Mesenchymal stem cell (in vitro differentiated cells and primary cell): ENCODE data around the gene DERA.

ENCODE experiments used
- DNase-seq: peaks from one replicate; pipeline ENCODE4 v3.0.0-alpha.2; 2013
- H2AFZ ChIP-seq: one replicate; pipeline ENCODE4 v1.6.1; 2013; ENCODE audit warnings: low read depth, mild to moderate bottlenecking, control low read depth, inconsistent platforms, low read length, moderate library complexity
- H2AK5ac ChIP-seq: 2 replicates; pipeline ENCODE4 v1.6.1; 2013; ENCODE audit warnings: low read length, moderate library complexity, mild to moderate bottlenecking, inconsistent platforms; ENCODE audit not compliant: severe bottlenecking
- H2BK120ac ChIP-seq: one replicate; pipeline ENCODE4 v1.6.1; 2013; ENCODE audit warnings: low read depth, mild to moderate bottlenecking, inconsistent platforms, low read length, moderate library complexity
- H2BK12ac ChIP-seq, 2 experiments: one replicate each; pipeline ENCODE4 v1.6.1; 2013; ENCODE audit warnings: inconsistent platforms in 2 of 2, low read length in 2 of 2, mild to moderate bottlenecking in 2 of 2, moderate library complexity in 2 of 2, control low read depth in 1 of 2
- H2BK15ac ChIP-seq: one replicate; pipeline ENCODE4 v1.6.1; 2013; ENCODE audit warnings: mild to moderate bottlenecking, low read depth, inconsistent platforms; ENCODE audit not compliant: poor library complexity, severe bottlenecking
- H2BK5ac ChIP-seq: 2 replicates; pipeline ENCODE4 v1.6.1; 2013; ENCODE audit warnings: low read depth, mild to moderate bottlenecking, low read length, control low read depth, inconsistent platforms; ENCODE audit not compliant: poor library complexity, severe bottlenecking
- H3K14ac ChIP-seq, 2 experiments: one replicate each; pipeline ENCODE4 v1.6.1; 2013; ENCODE audit warnings: inconsistent platforms in 2 of 2, low read length in 2 of 2, control low read depth in 1 of 2, mild to moderate bottlenecking in 1 of 2, moderate library complexity in 1 of 2
- H3K18ac ChIP-seq, 2 experiments: one replicate each; pipeline ENCODE4 v1.6.1; 2013; ENCODE audit warnings: inconsistent platforms in 2 of 2, low read length in 2 of 2, control low read depth in 1 of 2, low read depth in 1 of 2, mild to moderate bottlenecking in 1 of 2
- H3K23ac ChIP-seq, 2 experiments: one replicate each; pipeline ENCODE4 v1.6.1; 2013; ENCODE audit warnings: inconsistent platforms in 2 of 2, low read length in 2 of 2, mild to moderate bottlenecking in 2 of 2, moderate library complexity in 2 of 2, control low read depth in 1 of 2
- H3K27ac ChIP-seq: 2 replicates; pipeline ENCODE4 v1.5.1; 2013; ENCODE audit warnings: mild to moderate bottlenecking, moderate library complexity, low read length, control low read depth, inconsistent platforms; ENCODE audit not compliant: poor library complexity, severe bottlenecking
- H3K27me3 ChIP-seq, 2 experiments: 2 replicates each; pipeline versions ENCODE4 v1.6.1 to v1.7.0; 2013; ENCODE audit warnings: low read length in 2 of 2, mild to moderate bottlenecking in 2 of 2, moderate library complexity in 2 of 2, control low read depth in 1 of 2, inconsistent platforms in 1 of 2; ENCODE audit not compliant: control insufficient read depth in 1 of 2, insufficient read depth in 1 of 2
- H3K36me3 ChIP-seq, 2 experiments: 2 replicates each; pipeline versions ENCODE4 v1.6.1 to v1.7.0; 2013; ENCODE audit warnings: low read length in 2 of 2, control low read depth in 1 of 2, inconsistent platforms in 1 of 2, low read depth in 1 of 2, mild to moderate bottlenecking in 1 of 2; ENCODE audit not compliant: insufficient read depth in 2 of 2, control insufficient read depth in 1 of 2
- H3K4ac ChIP-seq, 2 experiments: one replicate each; pipeline ENCODE4 v1.6.1; 2013; ENCODE audit warnings: inconsistent platforms in 2 of 2, low read length in 2 of 2, mild to moderate bottlenecking in 2 of 2, moderate library complexity in 2 of 2, control low read depth in 1 of 2, low read depth in 1 of 2
- H3K4me1 ChIP-seq: 2 replicates; pipeline ENCODE4 v1.6.1; 2013; ENCODE audit warnings: low read depth, low read length, control low read depth; ENCODE audit not compliant: control insufficient read depth, insufficient read depth
- H3K4me2 ChIP-seq: 2 replicates; pipeline ENCODE4 v1.6.1; 2013; ENCODE audit warnings: low read length, mild to moderate bottlenecking, inconsistent platforms; ENCODE audit not compliant: poor library complexity, severe bottlenecking
- H3K4me3 ChIP-seq, 2 experiments: 2 replicates each; pipeline versions ENCODE4 v1.5.1 to v1.7.0; 2013; ENCODE audit warnings: low read length in 2 of 2, mild to moderate bottlenecking in 2 of 2, control low read depth in 1 of 2, low read depth in 1 of 2; ENCODE audit not compliant: insufficient read depth in 1 of 2
- H3K79me1 ChIP-seq: replicated peaks from 2 replicates; pipeline ENCODE4 v1.6.1; 2013; ENCODE audit warnings: mild to moderate bottlenecking, control low read depth, low read length, inconsistent platforms; ENCODE audit not compliant: poor library complexity, severe bottlenecking
- H3K9ac ChIP-seq: 2 replicates; pipeline ENCODE4 v1.7.0; 2013; ENCODE audit warnings: mild to moderate bottlenecking, low read length, moderate library complexity
- H3K9me3 ChIP-seq: 2 replicates; pipeline ENCODE4 v1.7.0; 2013; ENCODE audit warnings: mild to moderate bottlenecking, low read length; ENCODE audit not compliant: control insufficient read depth
- H4K8ac ChIP-seq: one replicate; pipeline ENCODE4 v1.6.1; 2013; ENCODE audit warnings: inconsistent platforms, mild to moderate bottlenecking, low read length, moderate library complexity
- H4K91ac ChIP-seq: one replicate; pipeline ENCODE4 v1.6.1; 2013; ENCODE audit warnings: mild to moderate bottlenecking, low read length, inconsistent platforms
- WGBS: methylation state at CpG from one replicate; pipeline ENCODE4 v1.1.7; 2013; ENCODE audit warnings: mixed read lengths; 5-methylcytosine and 5-hydroxymethylcytosine counted together

DERA gene

DNA sequence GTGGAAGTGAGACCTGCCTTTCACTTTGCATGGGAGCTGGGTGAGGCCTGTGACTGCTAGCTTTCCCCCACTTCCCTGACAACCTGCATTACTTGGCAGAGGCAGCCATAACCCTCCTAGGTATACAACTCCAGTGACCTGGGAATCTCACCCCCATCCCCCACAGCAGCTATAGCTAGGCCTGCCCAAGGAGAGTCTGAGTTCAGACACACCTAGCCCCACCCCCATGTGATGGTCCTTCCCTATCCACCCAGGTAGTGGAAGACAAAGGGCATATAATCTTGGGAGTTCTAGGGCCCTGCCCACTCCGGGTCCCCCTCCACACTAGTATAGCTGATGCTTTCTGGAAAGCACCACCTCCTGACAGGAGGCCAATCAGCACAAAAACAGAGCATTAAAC, 35.3 kb upstream of the DERA start:
- H2AK5ac ChIP-seq: no peak overlapping the region
- no peak overlapping the region for H3K4me3 ChIP-seq
- H2BK12ac ChIP-seq: no peak overlapping the region
- no peaks in the 10 kb centered on the region for H3K79me1 ChIP-seq
- H3K14ac ChIP-seq: no peak overlapping the region
- no peak overlapping the region for H2BK15ac ChIP-seq
- H4K8ac ChIP-seq: no peak overlapping the region
- no peak overlapping the region for H4K91ac ChIP-seq
- no peak overlapping the region for H2BK5ac ChIP-seq
- WGBS: 93% methylated on average over 1 of the region's 1 CpG
- no peaks in the 10 kb centered on the region for H3K9me3 ChIP-seq
- no peaks in the 10 kb centered on the region for H3K4me1 ChIP-seq
- no peak for DNase-seq
- no peaks in the 10 kb centered on the region for H3K36me3 ChIP-seq
- H3K27me3 ChIP-seq: no peaks in the 10 kb centered on the region
- no peak overlapping the region for H3K4me2 ChIP-seq
- H3K27ac ChIP-seq: no peak overlapping the region
- no peak overlapping the region for H3K9ac ChIP-seq
- no peak overlapping the region for H2AFZ ChIP-seq
- no peak overlapping the region for H3K18ac ChIP-seq
- no peak overlapping the region for H3K4ac ChIP-seq
- H2BK120ac ChIP-seq: no peak overlapping the region
- no peak overlapping the region for H3K23ac ChIP-seq

DNA sequence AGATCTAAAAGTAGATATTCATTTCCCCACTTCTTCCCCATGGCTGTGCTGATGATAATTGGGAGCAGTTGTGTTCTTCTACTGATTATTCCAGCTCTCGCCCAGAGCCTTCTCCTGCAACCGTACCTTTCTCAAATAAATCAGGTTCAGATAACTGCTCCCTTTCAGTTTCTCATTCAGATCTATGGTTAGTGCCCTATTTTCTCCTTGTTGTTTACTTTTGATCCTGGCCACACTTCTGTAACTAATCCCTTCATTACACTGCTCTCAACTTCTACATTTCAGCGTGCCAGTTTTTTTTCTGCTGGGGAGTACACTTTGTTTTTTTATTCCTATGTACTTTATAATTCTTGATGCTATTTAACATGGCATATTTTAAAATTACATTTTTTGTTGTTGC, 31.7 kb upstream of the DERA start:
- no peak overlapping the region for H3K4ac ChIP-seq
- no peak overlapping the region for H3K14ac ChIP-seq
- no peak overlapping the region for H2AK5ac ChIP-seq
- H3K4me1 ChIP-seq: peaks cover under 1% of the 10 kb centered on the region
- H3K23ac ChIP-seq: no peak overlapping the region
- H3K9ac ChIP-seq: no peak overlapping the region
- no peak overlapping the region for H4K8ac ChIP-seq
- DNase-seq: no peak
- no peak overlapping the region for H2BK15ac ChIP-seq
- H3K79me1 ChIP-seq: no peaks in the 10 kb centered on the region
- no peaks in the 10 kb centered on the region for H3K36me3 ChIP-seq
- no peak overlapping the region for H4K91ac ChIP-seq
- H3K18ac ChIP-seq: no peak overlapping the region
- no peak overlapping the region for H3K27ac ChIP-seq
- no peak overlapping the region for H3K4me3 ChIP-seq
- WGBS: 91% methylated on average over 2 of the region's 3 CpGs
- no peak overlapping the region for H2BK5ac ChIP-seq
- H2AFZ ChIP-seq: no peak overlapping the region
- no peaks in the 10 kb centered on the region for H3K9me3 ChIP-seq
- no peak overlapping the region for H2BK12ac ChIP-seq
- H3K4me2 ChIP-seq: no peak overlapping the region
- no peaks in the 10 kb centered on the region for H3K27me3 ChIP-seq
- H2BK120ac ChIP-seq: no peak overlapping the region

DNA sequence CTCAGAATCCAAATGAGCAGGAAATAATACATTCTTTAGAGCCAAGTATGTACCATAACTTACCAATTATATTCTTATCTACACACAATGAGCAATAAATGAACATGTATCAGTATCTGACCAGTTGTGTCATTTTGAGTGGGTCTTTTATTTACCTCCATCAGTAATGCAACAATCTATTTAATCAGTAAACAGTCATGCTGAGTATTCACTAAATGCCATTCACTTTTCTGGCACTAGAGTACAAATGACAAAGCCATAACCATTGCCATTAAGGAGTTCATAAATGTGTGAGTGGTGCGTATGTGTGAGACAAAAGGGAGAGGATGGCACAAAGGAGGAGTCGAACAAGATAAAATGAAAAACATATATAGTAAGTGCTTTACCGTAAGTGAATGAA, 30.4 kb upstream of the DERA start:
- Histone ChIP-seq H3K4ac (no peak overlapping the region), H2BK15ac (no peak overlapping the region)
- WGBS: 98% methylated on average over 3 of the region's 3 CpGs

DNA sequence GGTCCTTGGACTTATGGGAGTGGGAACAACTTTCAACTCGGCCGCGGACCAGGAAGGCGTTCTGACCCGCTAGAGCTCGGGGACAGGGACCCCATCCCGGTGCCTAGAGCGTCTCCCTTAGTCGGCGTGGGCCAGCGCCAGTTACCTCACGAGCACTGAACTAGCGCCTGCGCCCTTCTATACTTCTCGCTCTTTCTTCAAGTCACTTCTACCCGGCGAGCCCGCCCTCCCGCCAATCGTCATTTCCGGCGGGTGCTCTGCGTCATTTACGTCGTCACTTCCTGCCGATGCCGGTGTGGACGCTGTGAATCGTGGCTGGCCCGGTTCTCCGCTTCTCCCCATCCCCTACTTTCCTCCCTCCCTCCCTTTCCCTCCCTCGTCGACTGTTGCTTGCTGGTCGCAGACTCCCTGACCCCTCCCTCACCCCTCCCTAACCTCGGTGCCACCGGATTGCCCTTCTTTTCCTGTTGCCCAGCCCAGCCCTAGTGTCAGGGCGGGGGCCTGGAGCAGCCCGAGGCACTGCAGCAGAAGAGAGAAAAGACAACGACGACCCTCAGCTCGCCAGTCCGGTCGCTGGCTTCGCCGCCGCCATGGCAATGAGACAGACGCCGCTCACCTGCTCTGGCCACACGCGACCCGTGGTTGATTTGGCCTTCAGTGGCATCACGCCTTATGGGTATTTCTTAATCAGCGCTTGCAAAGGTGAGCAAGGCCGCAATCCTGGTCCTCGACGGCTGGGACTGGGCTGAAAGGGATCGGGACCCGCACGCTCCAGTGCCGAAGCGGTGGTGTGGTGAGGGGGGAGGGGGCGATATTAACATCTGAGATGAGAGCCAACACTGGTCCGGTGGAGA, 28.8 kb upstream of the DERA start, which contains the start of gene STRAP:
Gene STRAP, plus strand, starts transcription at position 270 of the 854 bp plus-strand sequence. Its CDS starts 321 bp downstream, at position 591.
- peak within 1 kb of the TSS; percentile 21 for H2BK120ac ChIP-seq
- peak within 1 kb of the TSS; percentile 99 for H3K9ac ChIP-seq
- H2AFZ ChIP-seq: peak within 1 kb of the TSS; percentile 46
- peak within 1 kb of the TSS; percentile 66 to 95 for H3K4ac ChIP-seq
- H2BK5ac ChIP-seq: peak within 1 kb of the TSS; percentile 78
- no peaks in the 10 kb centered on the region for H3K9me3 ChIP-seq
- H3K4me1 ChIP-seq: peaks cover 4% of the 10 kb centered on the region
- H3K4me3 ChIP-seq: peak within 1 kb of the TSS; percentile 92 to 99
- DNase-seq: peak; percentile 99
- H2AK5ac ChIP-seq: peak within 1 kb of the TSS; percentile 26
- H2BK15ac ChIP-seq: peak within 1 kb of the TSS; percentile 31
- H3K14ac ChIP-seq: peak within 1 kb of the TSS in 1 of 2 experiments; percentile 91
- H3K36me3 ChIP-seq: peaks cover 3 to 25% of the 10 kb centered on the region in 2 experiments
- H3K4me2 ChIP-seq: peak within 1 kb of the TSS; percentile 53
- peak within 1 kb of the TSS; percentile 90 for H3K27ac ChIP-seq
- H4K91ac ChIP-seq: peak within 1 kb of the TSS; percentile 79
- H3K27me3 ChIP-seq: no peaks in the 10 kb centered on the region
- peak within 1 kb of the TSS; percentile 87 for H4K8ac ChIP-seq
- no peaks in the 10 kb centered on the region for H3K79me1 ChIP-seq
- peak within 1 kb of the TSS; percentile 87 to 90 for H3K18ac ChIP-seq
- peak within 1 kb of the TSS in 1 of 2 experiments; percentile 15 for H2BK12ac ChIP-seq
- WGBS: under 1% methylated on average over 59 of the region's 63 CpGs
- peak within 1 kb of the TSS in 1 of 2 experiments; percentile 46 for H3K23ac ChIP-seq

More for the DNA sequence above, 30.4 kb upstream of the DERA start:
- H3K4me3 ChIP-seq: peak overlapping the region in 1 of 2 experiments; percentile 99
- H3K4me2 ChIP-seq: no peak overlapping the region
- no peaks in the 10 kb centered on the region for H3K27me3 ChIP-seq
- peaks cover 1% of the 10 kb centered on the region for H3K4me1 ChIP-seq
- no peaks in the 10 kb centered on the region for H3K79me1 ChIP-seq
- H3K23ac ChIP-seq: no peak overlapping the region
- no peak overlapping the region for H4K8ac ChIP-seq
- H3K9ac ChIP-seq: peak overlapping the region; percentile 99
- no peak overlapping the region for H2BK12ac ChIP-seq
- no peak overlapping the region for H3K18ac ChIP-seq
- H3K36me3 ChIP-seq: peaks cover 0 to 9% of the 10 kb centered on the region in 2 experiments
- H3K27ac ChIP-seq: no peak overlapping the region
- no peak overlapping the region for H2BK120ac ChIP-seq
- no peak overlapping the region for H4K91ac ChIP-seq
- DNase-seq: no peak
- no peak overlapping the region for H3K14ac ChIP-seq
- no peaks in the 10 kb centered on the region for H3K9me3 ChIP-seq
- no peak overlapping the region for H2AK5ac ChIP-seq
- H2AFZ ChIP-seq: no peak overlapping the region
- H2BK5ac ChIP-seq: no peak overlapping the region
